ENCODE results near the gene CCL28.

DNA sequence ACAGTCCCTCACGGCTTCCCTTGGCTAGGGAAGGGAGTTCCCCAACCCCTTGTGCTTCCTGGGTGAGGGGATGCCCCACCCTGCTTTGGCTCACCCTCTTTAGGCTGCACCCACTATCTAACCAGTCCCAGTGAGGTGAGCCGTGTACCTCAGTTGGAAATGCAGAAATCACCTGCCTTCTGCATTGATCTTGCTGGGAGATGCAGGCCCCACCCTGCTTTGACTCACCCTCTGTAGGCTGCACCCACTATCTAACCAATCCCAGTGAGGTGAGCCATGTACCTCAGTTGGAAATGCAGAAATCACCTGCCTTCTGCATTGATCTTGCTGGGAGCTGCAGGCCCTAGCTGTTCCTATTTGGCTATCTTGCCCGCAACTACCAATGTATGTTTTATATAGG, 44.7 kb downstream of the CCL28 start:
- TF ChIP-seq, protein P1, sequence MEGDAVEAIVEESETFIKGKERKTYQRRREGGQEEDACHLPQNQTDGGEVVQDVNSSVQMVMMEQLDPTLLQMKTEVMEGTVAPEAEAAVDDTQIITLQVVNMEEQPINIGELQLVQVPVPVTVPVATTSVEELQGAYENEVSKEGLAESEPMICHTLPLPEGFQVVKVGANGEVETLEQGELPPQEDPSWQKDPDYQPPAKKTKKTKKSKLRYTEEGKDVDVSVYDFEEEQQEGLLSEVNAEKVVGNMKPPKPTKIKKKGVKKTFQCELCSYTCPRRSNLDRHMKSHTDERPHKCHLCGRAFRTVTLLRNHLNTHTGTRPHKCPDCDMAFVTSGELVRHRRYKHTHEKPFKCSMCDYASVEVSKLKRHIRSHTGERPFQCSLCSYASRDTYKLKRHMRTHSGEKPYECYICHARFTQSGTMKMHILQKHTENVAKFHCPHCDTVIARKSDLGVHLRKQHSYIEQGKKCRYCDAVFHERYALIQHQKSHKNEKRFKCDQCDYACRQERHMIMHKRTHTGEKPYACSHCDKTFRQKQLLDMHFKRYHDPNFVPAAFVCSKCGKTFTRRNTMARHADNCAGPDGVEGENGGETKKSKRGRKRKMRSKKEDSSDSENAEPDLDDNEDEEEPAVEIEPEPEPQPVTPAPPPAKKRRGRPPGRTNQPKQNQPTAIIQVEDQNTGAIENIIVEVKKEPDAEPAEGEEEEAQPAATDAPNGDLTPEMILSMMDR (conservative IDR thresholded peaks at IDR 0.05 in 1 of 2, IDR thresholded peaks at IDR 0.05 in 1 of 2; ENCODE audit: low read depth in 1 of 2, low read length in 2 of 2): no peak
- TF ChIP-seq EZH2 (IDR thresholded peaks at IDR 0.05; ENCODE audit: low read length, missing control alignments): no peak

Measured in fibroblast of lung (primary cell).